ENCODE results near the gene DCP1A. TPM values are rescaled to one million over a fixed set of nuclear protein-coding genes. Genes with fewer than 3 reads are reported as not detected.
A peak's percentile ranks its signal among the peaks of the same experiment; 100 is the strongest.
"Not testable (repeated sequence)": the region's sequence is repeated elsewhere in the genome, so short reads cannot be mapped to it uniquely, and the experiment has no call there.

The DCP1A gene
- total RNA-seq, 2 experiments from 2014 or later: 29.9 to 32.0 TPM

DNA sequence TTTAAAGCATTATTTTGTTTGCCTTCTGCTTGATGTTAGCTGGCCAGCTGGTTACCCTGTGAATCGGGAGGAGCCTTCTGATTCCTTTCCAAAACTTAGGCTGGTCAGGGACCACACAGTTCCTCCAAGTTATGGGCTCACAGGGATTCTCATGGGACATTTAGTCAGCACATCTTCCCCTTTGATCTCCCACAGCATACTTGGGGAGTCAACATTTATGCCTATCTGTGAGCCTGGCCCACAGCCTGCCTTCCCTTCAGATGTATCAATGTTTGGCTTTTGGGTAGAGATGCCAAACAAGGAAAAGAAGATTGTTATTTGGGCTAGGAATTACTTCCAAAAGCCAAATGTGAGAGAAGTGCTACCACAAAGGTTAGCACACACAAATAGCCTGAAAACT lies 32.6 kb upstream of the DCP1A start:
- no peaks in the 10 kb centered on the region for H3K9me3 Mint-ChIP-seq
- H3K4me3 Mint-ChIP-seq: no peak overlapping the region
- no peaks in the 10 kb centered on the region for H3K4me1 Mint-ChIP-seq (ENCODE audit: low read depth)
- no peak overlapping the region for H3K27ac Mint-ChIP-seq
- ChIA-PET POLR2A (no interaction called here), CTCF (no interaction called here)
- no peak for DNase-seq
- peaks cover 14% of the 10 kb centered on the region for H3K27me3 Mint-ChIP-seq
- no peaks in the 10 kb centered on the region for H3K36me3 Mint-ChIP-seq (ENCODE audit: low read depth)
- TF ChIP-seq, protein P1, sequence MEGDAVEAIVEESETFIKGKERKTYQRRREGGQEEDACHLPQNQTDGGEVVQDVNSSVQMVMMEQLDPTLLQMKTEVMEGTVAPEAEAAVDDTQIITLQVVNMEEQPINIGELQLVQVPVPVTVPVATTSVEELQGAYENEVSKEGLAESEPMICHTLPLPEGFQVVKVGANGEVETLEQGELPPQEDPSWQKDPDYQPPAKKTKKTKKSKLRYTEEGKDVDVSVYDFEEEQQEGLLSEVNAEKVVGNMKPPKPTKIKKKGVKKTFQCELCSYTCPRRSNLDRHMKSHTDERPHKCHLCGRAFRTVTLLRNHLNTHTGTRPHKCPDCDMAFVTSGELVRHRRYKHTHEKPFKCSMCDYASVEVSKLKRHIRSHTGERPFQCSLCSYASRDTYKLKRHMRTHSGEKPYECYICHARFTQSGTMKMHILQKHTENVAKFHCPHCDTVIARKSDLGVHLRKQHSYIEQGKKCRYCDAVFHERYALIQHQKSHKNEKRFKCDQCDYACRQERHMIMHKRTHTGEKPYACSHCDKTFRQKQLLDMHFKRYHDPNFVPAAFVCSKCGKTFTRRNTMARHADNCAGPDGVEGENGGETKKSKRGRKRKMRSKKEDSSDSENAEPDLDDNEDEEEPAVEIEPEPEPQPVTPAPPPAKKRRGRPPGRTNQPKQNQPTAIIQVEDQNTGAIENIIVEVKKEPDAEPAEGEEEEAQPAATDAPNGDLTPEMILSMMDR (IDR thresholded peaks at IDR 0.05): no peak
- intact Hi-C loops (cut with micrococcal nuclease): no loop called here
- no peak for ATAC-seq

DNA sequence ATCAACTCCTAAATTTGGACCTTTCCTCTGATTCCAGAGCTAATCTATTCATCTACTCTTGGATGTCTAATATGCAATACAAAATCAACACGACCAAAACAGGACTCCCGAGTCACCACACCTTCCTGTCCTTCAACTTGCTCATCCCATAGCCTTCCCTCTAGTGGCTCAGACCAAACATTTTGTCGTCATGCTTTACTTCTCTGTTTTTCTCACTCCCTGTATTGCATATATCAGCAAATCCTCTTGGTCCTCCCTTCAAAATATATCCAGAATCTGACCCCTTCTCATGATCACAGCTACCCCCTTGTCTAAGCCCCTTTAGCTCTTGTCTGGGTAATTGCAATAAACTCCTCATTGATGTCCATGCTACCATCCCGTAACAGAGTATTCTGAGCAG lies 30.5 kb upstream of the DCP1A start:
- ChIA-PET POLR2A (no interaction called here), CTCF (interaction anchor here (1.4 kb wide), 1 partner anchor 332 kb away, joined by 3 read pairs; no protein-coding TSS in a partner anchor)
- Mint-ChIP-seq H3K27me3 (peaks cover 15% of the 10 kb centered on the region), H3K4me3 (no peak overlapping the region), H3K36me3 (ENCODE audit: low read depth) (no peaks in the 10 kb centered on the region), H3K9me3 (no peaks in the 10 kb centered on the region), H3K4me1 (ENCODE audit: low read depth) (no peaks in the 10 kb centered on the region), H3K27ac (no peak overlapping the region)
- no peak for DNase-seq
- no peak for ATAC-seq
- intact Hi-C loops (cut with micrococcal nuclease): no loop called here
- TF ChIP-seq, protein P1 (IDR thresholded peaks at IDR 0.05): no peak

GRCh38 chr3:53376679-53377078 lies 29.3 kb upstream of the DCP1A start:
- ATAC-seq (no peak), DNase-seq (no peak)
- intact Hi-C loops (cut with micrococcal nuclease): no loop called here
- ChIA-PET CTCF (interaction anchor here (1.1 to 2.3 kb wide), 4 partner anchors 322 to 374 kb away, joined by 3 to 7 read pairs (median 3); no protein-coding TSS in a partner anchor), POLR2A (no interaction called here)
- H3K4me3 Mint-ChIP-seq: no peak overlapping the region
- peaks cover 15% of the 10 kb centered on the region for H3K27me3 Mint-ChIP-seq
- no peak overlapping the region for H3K27ac Mint-ChIP-seq
- TF ChIP-seq, protein P1 (IDR thresholded peaks at IDR 0.05): no peak
- no peaks in the 10 kb centered on the region for H3K4me1 Mint-ChIP-seq (ENCODE audit: low read depth)
- no peaks in the 10 kb centered on the region for H3K9me3 Mint-ChIP-seq
- H3K36me3 Mint-ChIP-seq (ENCODE audit: low read depth): no peaks in the 10 kb centered on the region

DNA sequence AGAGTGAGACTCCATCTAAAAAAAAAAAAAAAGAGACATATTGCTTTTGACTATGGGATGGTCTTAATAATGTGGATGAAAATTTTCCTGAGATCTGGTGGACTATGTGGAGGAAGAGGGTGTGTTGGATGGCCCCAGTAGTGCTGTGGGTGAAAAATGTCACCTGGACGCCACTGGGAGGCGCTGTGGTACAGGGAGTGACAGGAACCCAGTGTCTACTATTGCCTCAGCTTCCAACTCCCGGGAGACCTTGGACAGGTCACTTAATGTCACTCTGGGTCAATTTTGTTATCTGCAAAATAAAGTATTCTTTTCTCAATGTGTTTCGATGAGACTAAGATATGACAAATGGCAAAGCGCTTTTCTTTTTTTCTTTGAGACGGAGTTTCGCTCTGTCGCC lies 27.7 kb upstream of the DCP1A start:
- DNase-seq: peak; percentile 69
- intact Hi-C loops (cut with micrococcal nuclease): loop anchor here (2.0 kb wide), 1 partner anchor 336 kb away; no protein-coding TSS in a partner anchor
- peaks cover 17% of the 10 kb centered on the region for H3K27me3 Mint-ChIP-seq
- no peaks in the 10 kb centered on the region for H3K36me3 Mint-ChIP-seq (ENCODE audit: low read depth)
- TF ChIP-seq, protein P1 (IDR thresholded peaks at IDR 0.05): peak; percentile 81
- H3K27ac Mint-ChIP-seq: no peak overlapping the region
- H3K4me1 Mint-ChIP-seq (ENCODE audit: low read depth): no peaks in the 10 kb centered on the region
- H3K4me3 Mint-ChIP-seq: no peak overlapping the region
- H3K9me3 Mint-ChIP-seq: no peaks in the 10 kb centered on the region
- ATAC-seq: peak; percentile 73
- POLR2A ChIA-PET: no interaction called here
- CTCF ChIA-PET: interaction anchor here (0.9 to 2.3 kb wide), 9 partner anchors 10 to 335 kb away, joined by 3 to 10 read pairs (median 4); no protein-coding TSS in a partner anchor

GRCh38 chr3:53370719-53371118 lies 23.4 kb upstream of the DCP1A start:
- DNase-seq; ATAC-seq; H3K4me1 Mint-ChIP-seq (ENCODE audit: low read depth); CTCF ChIA-PET; H3K4me3 Mint-ChIP-seq; H3K27me3 Mint-ChIP-seq; H3K36me3 Mint-ChIP-seq (ENCODE audit: low read depth); H3K9me3 Mint-ChIP-seq; intact Hi-C loops (cut with micrococcal nuclease); H3K27ac Mint-ChIP-seq: not testable (repeated sequence)
- POLR2A ChIA-PET: interaction anchor here (0.7 kb wide), 1 partner anchor 14 kb away, joined by 3 read pairs; no protein-coding TSS in a partner anchor
